Sigmoid colon (tissue), 4 donors: ENCODE results near the gene SLC25A23.

Experiments used
- POLR2AphosphoS5 ChIP-seq, 4 donors: sonication (generic); formaldehyde crosslinking; IDR thresholded peaks; one replicate each; pipeline ENCODE4 v1.6.1; 2017; ENCODE audit warnings: antibody characterized with exemption in 4 of 4
- TF ChIP-seq, protein P1 (sequence below), 4 experiments: fragments of 450-650 bp in 3 of 4; fragments of 200-600 bp in 1 of 4; IDR thresholded peaks; one replicate each; pipeline ENCODE4 v1.5.1; 2016 to 2019; ENCODE audit warnings: antibody characterized with exemption in 4 of 4, mild to moderate bottlenecking in 3 of 4, moderate library complexity in 2 of 4

DNA sequence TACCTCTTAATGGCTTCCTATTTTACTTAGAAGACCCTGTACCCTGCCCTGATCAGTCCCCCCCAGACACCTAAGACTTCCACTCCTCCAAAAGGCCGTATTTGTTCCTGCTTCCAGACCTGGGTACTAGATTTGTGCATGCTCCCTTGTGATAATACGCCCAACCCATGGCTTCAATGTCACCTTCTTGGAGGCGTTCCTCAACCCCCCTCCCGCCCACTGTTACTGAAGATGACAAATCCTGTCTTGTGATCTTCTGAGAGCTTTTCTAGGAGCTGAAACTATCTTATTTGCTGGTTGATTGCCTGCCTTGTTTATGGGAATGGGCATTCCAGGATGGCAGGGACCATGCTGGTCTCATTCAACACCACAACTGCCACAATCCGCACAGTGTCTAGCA lies 9.4 kb downstream of the SLC25A23 start:
- TF ChIP-seq, protein P1, sequence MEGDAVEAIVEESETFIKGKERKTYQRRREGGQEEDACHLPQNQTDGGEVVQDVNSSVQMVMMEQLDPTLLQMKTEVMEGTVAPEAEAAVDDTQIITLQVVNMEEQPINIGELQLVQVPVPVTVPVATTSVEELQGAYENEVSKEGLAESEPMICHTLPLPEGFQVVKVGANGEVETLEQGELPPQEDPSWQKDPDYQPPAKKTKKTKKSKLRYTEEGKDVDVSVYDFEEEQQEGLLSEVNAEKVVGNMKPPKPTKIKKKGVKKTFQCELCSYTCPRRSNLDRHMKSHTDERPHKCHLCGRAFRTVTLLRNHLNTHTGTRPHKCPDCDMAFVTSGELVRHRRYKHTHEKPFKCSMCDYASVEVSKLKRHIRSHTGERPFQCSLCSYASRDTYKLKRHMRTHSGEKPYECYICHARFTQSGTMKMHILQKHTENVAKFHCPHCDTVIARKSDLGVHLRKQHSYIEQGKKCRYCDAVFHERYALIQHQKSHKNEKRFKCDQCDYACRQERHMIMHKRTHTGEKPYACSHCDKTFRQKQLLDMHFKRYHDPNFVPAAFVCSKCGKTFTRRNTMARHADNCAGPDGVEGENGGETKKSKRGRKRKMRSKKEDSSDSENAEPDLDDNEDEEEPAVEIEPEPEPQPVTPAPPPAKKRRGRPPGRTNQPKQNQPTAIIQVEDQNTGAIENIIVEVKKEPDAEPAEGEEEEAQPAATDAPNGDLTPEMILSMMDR (IDR thresholded peaks at IDR 0.05) = no peak
- TF ChIP-seq POLR2AphosphoS5 (IDR thresholded peaks at IDR 0.05) = no peak
